PC-3 (cell line): ENCODE data around the gene MPHOSPH9. TPM values are rescaled to one million over a fixed set of nuclear protein-coding genes. Genes with fewer than 3 reads are reported as not detected.

Experiments
- ATAC-seq: fragments of 200-7000 bp; cut with Tn5 transposase; 2 replicates; pipeline ENCODE4 v1.9.1; 2020; ENCODE audit warnings: mild to moderate bottlenecking, moderate library complexity
- BruUV-seq: library from RNA; stranded (reverse); fragments of 400-500 nt; replicated peaks from 2 replicates; lab custom pipeline; 2021; lab: Mats Ljungman, UMichigan
- CTCF ChIA-PET: fragments of 300-600 bp; sonication (Branson Sonifier 250); formaldehyde crosslinking; loops from one replicate; lab custom pipeline; 2022; ENCODE audit warnings: antibody characterized with exemption; lab: Charles Lee
- POLR2A ChIA-PET: fragments of 300-600 bp; sonication (Branson Sonifier 250); formaldehyde crosslinking; loops from one replicate; lab custom pipeline; 2022; ENCODE audit warnings: antibody characterized with exemption; ENCODE audit not compliant: unreplicated experiment; lab: Charles Lee
- DNase-seq: peaks from one replicate; pipeline ENCODE4 v3.0.0-alpha.2; 2015
- H2AFZ ChIP-seq: fragments of 300-600 bp; sonication (generic); 2 replicates; pipeline ENCODE4 v1.6.0; 2016; ENCODE audit warnings: antibody characterized with exemption, low read length
- H3F3A ChIP-seq: fragments of 300-600 bp; sonication (generic); one replicate; pipeline ENCODE4 v1.6.0; 2017; ENCODE audit warnings: antibody characterized with exemption, low read length, control low read depth, mild to moderate bottlenecking; ENCODE audit not compliant: unreplicated experiment
- H3K27ac ChIP-seq: fragments of 300-600 bp; sonication (generic); 2 replicates; pipeline ENCODE4 v1.5.1; 2016; ENCODE audit warnings: mild to moderate bottlenecking, low read length
- H3K27me3 ChIP-seq: fragments of 300-600 bp; sonication (generic); 2 replicates; pipeline ENCODE4 v1.6.1; 2016; ENCODE audit warnings: low read length, mixed read lengths
- H3K36me3 ChIP-seq: fragments of 300-600 bp; sonication (generic); 2 replicates; pipeline ENCODE4 v1.6.1; 2016; ENCODE audit warnings: low read depth, mixed run types, low read length, mixed read lengths
- H3K4me1 ChIP-seq: fragments of 300-600 bp; sonication (generic); 2 replicates; pipeline ENCODE4 v1.5.1; 2016; ENCODE audit warnings: low read length; ENCODE audit not compliant: insufficient read depth
- H3K4me2 ChIP-seq: fragments of 300-600 bp; sonication (generic); 2 replicates; pipeline ENCODE4 v1.6.0; 2016; ENCODE audit warnings: low read length
- H3K4me3 ChIP-seq: fragments of 300-600 bp; sonication (generic); 2 replicates; pipeline ENCODE4 v1.5.1; 2016; ENCODE audit warnings: mild to moderate bottlenecking, low read length, mixed read lengths
- H3K79me2 ChIP-seq: fragments of 300-600 bp; sonication (generic); 2 replicates; pipeline ENCODE4 v1.6.1; 2017; ENCODE audit warnings: low read length, mixed read lengths
- H3K9ac ChIP-seq: fragments of 300-600 bp; sonication (generic); 2 replicates; pipeline ENCODE4 v1.6.0; 2016; ENCODE audit warnings: mild to moderate bottlenecking, low read length
- H3K9me2 ChIP-seq: fragments of 300-600 bp; sonication (generic); replicated peaks from 2 replicates; pipeline ENCODE4 v1.6.1; 2016; ENCODE audit warnings: mixed run types, low read length, mixed read lengths
- H3K9me3 ChIP-seq: fragments of 300-600 bp; sonication (generic); 2 replicates; pipeline ENCODE4 v1.6.1; 2016; ENCODE audit warnings: low read length, mixed read lengths
- H4K20me1 ChIP-seq: fragments of 300-600 bp; sonication (generic); 2 replicates; pipeline ENCODE4 v1.6.1; 2016; ENCODE audit warnings: low read length, mixed read lengths
- CTCF ChIP-seq: fragments of 300-600 bp; sonication (generic); conservative IDR thresholded peaks from 2 replicates; pipeline ENCODE4 v1.5.1; 2017; ENCODE audit warnings: antibody characterized with exemption, low read depth, mild to moderate bottlenecking, low read length
- EZH2 ChIP-seq: fragments of 300-600 bp; sonication (generic); IDR thresholded peaks from one replicate; pipeline ENCODE4 v1.6.1; 2017; ENCODE audit warnings: antibody characterized with exemption, mild to moderate bottlenecking, low read length; ENCODE audit not compliant: unreplicated experiment
- EZH2phosphoT487 ChIP-seq: fragments of 300-600 bp; sonication (generic); IDR thresholded peaks from 2 replicates; pipeline ENCODE4 v1.6.1; 2018; ENCODE audit warnings: mild to moderate bottlenecking, antibody characterized with exemption, low read length, borderline replicate concordance
- intact Hi-C: fragments of 100-400 bp; cut with micrococcal nuclease; formaldehyde crosslinking; loops from 2 replicates; pipeline ENCODE4 v1.9.0; 2023
- total RNA-seq: library from RNA; depleted of rRNA; stranded (reverse); fragments of >200 nt; gene quantifications from 2 replicates; pipeline ENCODE4 v1.2.3, GENCODE V29; 2014

Gene MPHOSPH9
- total RNA-seq, 1 experiment from 2014 or later: 42.5 TPM

DNA sequence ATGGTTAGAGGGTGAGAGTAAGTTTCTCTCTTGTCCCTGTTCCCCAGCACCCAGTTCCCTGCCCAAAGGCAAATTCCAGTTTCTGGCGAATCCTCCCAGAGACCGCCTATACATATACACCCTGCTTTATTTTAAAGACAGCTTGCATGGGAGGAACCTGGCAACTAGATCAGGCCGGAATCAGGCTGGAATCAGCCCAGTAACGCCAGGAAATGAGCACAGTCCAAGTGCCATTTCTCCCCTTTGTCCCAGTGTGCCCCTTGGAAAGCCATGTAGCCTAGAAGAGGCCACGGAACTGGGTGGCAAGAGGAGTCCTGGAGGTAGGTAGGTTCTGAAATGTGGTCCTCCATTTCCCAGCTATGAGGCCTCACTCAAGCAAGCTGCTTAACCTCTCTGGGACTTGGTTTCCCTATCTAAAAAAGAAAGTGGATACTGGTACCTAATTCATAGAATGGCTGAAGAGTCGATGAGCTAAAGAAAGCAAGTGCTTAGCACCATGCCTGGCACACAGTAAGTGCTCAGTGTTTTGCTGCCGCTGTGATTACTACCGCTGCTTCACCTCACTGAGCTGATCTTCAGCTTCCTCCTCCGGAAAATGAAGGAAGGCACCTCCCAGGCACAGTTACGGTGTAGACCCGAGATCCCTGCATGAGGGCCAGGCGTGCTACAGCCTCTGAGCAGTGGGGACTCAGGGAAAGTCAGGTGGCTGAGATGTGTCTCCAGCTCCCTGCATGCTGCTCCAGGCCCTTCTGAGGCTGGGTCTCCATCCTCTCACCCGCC is 118.4 kb downstream of the MPHOSPH9 start:
- Histone ChIP-seq H3F3A (no peaks in the 10 kb centered on the region), H3K4me2 (no peak overlapping the region), H3K27me3 (no peaks in the 10 kb centered on the region), H4K20me1 (no peaks in the 10 kb centered on the region), H3K36me3 (no peaks in the 10 kb centered on the region), H3K9me2 (no peaks in the 10 kb centered on the region), H3K9me3 (no peaks in the 10 kb centered on the region), H3K4me3 (no peak overlapping the region), H3K4me1 (peaks cover 16% of the 10 kb centered on the region), H3K27ac (no peak overlapping the region), H3K9ac (no peak overlapping the region), H2AFZ (no peak overlapping the region), H3K79me2 (no peaks in the 10 kb centered on the region)
- DNase-seq: no peak
- intact Hi-C loops: no loop called here
- ATAC-seq: no peak
- TF ChIP-seq CTCF (no peak), EZH2phosphoT487 (no peak)
- no TSS peak for BruUV-seq
- ChIA-PET CTCF (no interaction called here), POLR2A (no interaction called here)

GRCh38 chr12:123113026-123113425 is 119.9 kb downstream of the MPHOSPH9 start:
- Histone ChIP-seq H3K4me3 (no peak overlapping the region), H3K27me3 (no peaks in the 10 kb centered on the region), H3K4me2 (no peak overlapping the region), H3F3A (no peaks in the 10 kb centered on the region), H2AFZ (no peak overlapping the region), H4K20me1 (no peaks in the 10 kb centered on the region), H3K9me3 (no peaks in the 10 kb centered on the region), H3K36me3 (no peaks in the 10 kb centered on the region), H3K9me2 (no peaks in the 10 kb centered on the region), H3K4me1 (peaks cover 16% of the 10 kb centered on the region), H3K9ac (no peak overlapping the region), H3K79me2 (no peaks in the 10 kb centered on the region), H3K27ac (no peak overlapping the region)
- no TSS peak for BruUV-seq
- ChIA-PET CTCF (no interaction called here), POLR2A (no interaction called here)
- no peak for ATAC-seq
- intact Hi-C loops: no loop called here
- TF ChIP-seq EZH2phosphoT487 (no peak), EZH2 (no peak), CTCF (no peak)
- no peak for DNase-seq

DNA sequence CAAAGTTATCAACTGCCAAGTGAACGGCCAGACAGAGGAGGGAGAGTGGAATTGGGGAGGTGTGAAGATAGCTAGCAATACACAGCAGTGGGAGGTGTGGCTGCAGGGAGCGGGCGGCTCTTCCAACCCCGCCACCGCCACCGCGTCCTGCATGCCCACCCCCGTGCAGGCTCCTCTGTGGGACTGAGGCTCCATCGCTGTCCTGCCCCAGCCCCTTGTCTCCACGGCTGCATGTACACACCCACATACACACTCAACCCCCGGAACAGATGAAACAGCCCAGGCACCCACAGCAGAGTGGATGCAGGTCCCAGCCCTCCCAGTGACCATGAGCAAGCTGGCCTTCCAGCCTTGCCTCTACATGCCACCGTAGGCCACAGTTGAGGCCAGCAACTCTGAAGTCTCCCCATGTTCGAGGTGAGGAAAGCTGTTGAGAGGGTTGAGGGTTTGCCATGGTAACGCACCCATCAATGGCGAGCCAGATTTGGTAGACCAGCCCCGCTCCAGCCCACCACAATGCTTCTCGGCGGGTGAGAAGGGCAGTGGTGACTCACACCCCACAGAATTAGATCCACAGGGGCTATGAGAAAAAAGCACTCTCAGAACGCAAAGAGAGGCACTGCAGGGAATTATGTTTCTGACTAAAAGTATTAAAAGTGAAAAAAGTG is 121.3 kb downstream of the MPHOSPH9 start:
- Histone ChIP-seq H3K9me3 (no peaks in the 10 kb centered on the region), H3K4me2 (no peak overlapping the region), H2AFZ (no peak overlapping the region), H3K4me3 (no peak overlapping the region), H3K27me3 (no peaks in the 10 kb centered on the region), H3K27ac (no peak overlapping the region), H3K9ac (no peak overlapping the region), H3K9me2 (no peaks in the 10 kb centered on the region), H3K36me3 (no peaks in the 10 kb centered on the region), H3K4me1 (peaks cover 24% of the 10 kb centered on the region), H3F3A (no peaks in the 10 kb centered on the region), H3K79me2 (no peaks in the 10 kb centered on the region), H4K20me1 (no peaks in the 10 kb centered on the region)
- DNase-seq: no peak
- ATAC-seq: no peak
- intact Hi-C loops: no loop called here
- ChIA-PET CTCF (no interaction called here), POLR2A (no interaction called here)
- TF ChIP-seq CTCF (no peak), EZH2 (no peak), EZH2phosphoT487 (no peak)
- BruUV-seq: no TSS peak
